Right lobe of liver (tissue), 4 donors: ENCODE results near the gene DTNB.

ENCODE experiments used
- POLR2A ChIP-seq: fragments of 450-650 bp; IDR thresholded peaks from one replicate; pipeline ENCODE4 v1.6.1; 2017; ENCODE audit warnings: antibody characterized with exemption, mild to moderate bottlenecking
- TF ChIP-seq, protein P1 (sequence below), 4 donors: fragments of 200-600 bp in 3 of 4; fragments of 450-650 bp in 1 of 4; IDR thresholded peaks; one replicate each; pipeline versions ENCODE4 v1.5.1 to v1.8.0; 2016 to 2022; ENCODE audit warnings: antibody characterized with exemption in 4 of 4, mild to moderate bottlenecking in 2 of 4
- donor health status: DM: no; HTN: no; CAD: no.
- donor health status: DM: no; HTN: no; CAD: no.
- donor health status: DM: no; HTN: yes; CAD: no.

DNA sequence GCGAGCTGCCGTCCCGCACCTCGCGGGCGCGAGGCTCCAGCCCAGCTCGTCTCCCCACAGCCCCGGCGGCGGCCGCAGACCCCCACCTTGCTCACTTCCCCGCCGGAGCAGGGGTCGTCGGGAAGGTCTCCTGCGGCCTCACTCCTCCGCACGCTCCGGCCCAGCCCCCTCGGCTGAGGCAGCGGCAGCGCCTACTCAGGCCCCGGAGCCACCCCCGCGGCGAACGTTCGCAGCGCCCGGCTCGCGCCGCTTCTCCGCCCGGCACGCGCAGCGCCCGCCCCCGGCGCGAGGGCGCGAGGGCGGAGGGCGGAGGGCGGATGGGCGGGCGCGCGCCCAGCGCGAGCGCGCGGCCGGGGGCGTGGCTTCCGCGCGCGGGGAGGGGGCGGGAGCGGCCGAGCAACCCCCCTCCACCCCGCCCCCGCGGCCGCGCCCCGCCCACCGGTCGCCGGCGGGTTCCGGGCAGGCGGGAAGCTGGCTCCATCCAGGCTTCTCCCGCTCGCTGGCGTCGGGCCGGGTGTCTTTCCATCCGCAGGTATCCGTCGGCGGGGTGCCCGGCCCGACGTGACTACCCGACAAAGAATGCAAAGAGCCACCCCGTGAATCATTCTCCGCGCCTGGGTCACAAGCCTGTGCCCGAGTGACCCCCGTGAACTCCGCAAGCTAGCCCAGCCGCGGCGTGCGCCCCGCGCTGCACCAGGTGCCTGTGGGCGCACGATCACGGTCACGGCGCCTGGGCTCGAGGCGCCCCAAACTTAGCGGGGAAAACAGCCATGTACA is at the start of gene DTNB:
- TF ChIP-seq, protein P1, sequence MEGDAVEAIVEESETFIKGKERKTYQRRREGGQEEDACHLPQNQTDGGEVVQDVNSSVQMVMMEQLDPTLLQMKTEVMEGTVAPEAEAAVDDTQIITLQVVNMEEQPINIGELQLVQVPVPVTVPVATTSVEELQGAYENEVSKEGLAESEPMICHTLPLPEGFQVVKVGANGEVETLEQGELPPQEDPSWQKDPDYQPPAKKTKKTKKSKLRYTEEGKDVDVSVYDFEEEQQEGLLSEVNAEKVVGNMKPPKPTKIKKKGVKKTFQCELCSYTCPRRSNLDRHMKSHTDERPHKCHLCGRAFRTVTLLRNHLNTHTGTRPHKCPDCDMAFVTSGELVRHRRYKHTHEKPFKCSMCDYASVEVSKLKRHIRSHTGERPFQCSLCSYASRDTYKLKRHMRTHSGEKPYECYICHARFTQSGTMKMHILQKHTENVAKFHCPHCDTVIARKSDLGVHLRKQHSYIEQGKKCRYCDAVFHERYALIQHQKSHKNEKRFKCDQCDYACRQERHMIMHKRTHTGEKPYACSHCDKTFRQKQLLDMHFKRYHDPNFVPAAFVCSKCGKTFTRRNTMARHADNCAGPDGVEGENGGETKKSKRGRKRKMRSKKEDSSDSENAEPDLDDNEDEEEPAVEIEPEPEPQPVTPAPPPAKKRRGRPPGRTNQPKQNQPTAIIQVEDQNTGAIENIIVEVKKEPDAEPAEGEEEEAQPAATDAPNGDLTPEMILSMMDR (IDR thresholded peaks at IDR 0.05) = no peak
- peak; percentile 62 for TF ChIP-seq POLR2A
